Measurements from ENCODE around the gene MAP3K12.
"Not testable (repeated sequence)": the region's sequence is repeated elsewhere in the genome, so short reads cannot be mapped to it uniquely, and the experiment has no call there.

MAP3K12 gene

GRCh38 chr12:53435326-53435725 is 63.9 kb downstream of the MAP3K12 start:
- DNase-seq (ENCODE audit: low read depth): not testable (repeated sequence)

- no peak for DNase-seq (ENCODE audit: low read depth)
These were observed 68.1 kb downstream of the MAP3K12 start for GRCh38 chr12:53431187-53431586.

DNA sequence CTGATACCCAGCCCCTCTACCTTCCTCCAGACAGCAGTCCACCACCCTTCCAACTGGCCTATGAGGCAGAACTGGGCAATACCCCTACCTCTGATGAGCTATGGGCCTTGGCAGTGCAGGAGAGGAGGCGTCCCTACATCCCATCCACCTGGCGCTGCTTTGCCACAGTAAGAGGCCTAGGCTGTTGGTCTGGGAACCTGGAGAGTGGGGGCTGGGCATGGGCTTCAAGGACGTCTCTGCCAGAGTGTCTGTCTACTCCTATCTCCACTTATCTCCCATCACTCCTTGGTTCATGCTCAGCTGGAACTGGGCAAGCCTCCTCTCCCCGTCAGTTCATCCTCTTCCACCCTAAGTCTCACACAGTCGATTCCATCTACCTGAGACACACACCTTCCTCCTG is 69.1 kb downstream of the MAP3K12 start:
- no peak for DNase-seq (ENCODE audit: low read depth)
